ENCODE data around the gene KCNN2.
"Not testable (repeated sequence)": the region's sequence is repeated elsewhere in the genome, so short reads cannot be mapped to it uniquely, and the experiment has no call there.

Gene KCNN2

GRCh38 chr5:114417519-114417918 lies 55.6 kb downstream of the KCNN2 start:
- DNase-seq (ENCODE audit: low read depth, low spot score) = no peak
- no peak overlapping the region for H3K27ac ChIP-seq

GRCh38 chr5:114418176-114419066 lies 56.6 kb downstream of the KCNN2 start:
- no peak for DNase-seq (ENCODE audit: low read depth, low spot score)
- no peak overlapping the region for H3K27ac ChIP-seq

GRCh38 chr5:114419067-114419388 lies 57.2 kb downstream of the KCNN2 start:
- no peak for DNase-seq (ENCODE audit: low read depth, low spot score)
- no peak overlapping the region for H3K27ac ChIP-seq

GRCh38 chr5:114419959-114420358 lies 58.1 kb downstream of the KCNN2 start:
- DNase-seq (ENCODE audit: low read depth, low spot score) = no peak
- no peak overlapping the region for H3K27ac ChIP-seq

- no peak for DNase-seq (ENCODE audit: low read depth, low spot score)
- no peak overlapping the region for H3K27ac ChIP-seq
Observed at GRCh38 chr5:114427204-114427603, 65.3 kb downstream of the KCNN2 start.

GRCh38 chr5:114430532-114430931 lies 68.7 kb downstream of the KCNN2 start:
- H3K27ac ChIP-seq = no peak overlapping the region
- no peak for DNase-seq (ENCODE audit: low read depth, low spot score)

- H3K27ac ChIP-seq; DNase-seq (ENCODE audit: low read depth, low spot score): not testable (repeated sequence)
Observed at GRCh38 chr5:114432684-114433083, 70.8 kb downstream of the KCNN2 start.

- no peak for DNase-seq (ENCODE audit: low read depth, low spot score)
Observed at GRCh38 chr5:114434396-114435219, 72.7 kb downstream of the KCNN2 start.

GRCh38 chr5:114435220-114435481 lies 73.3 kb downstream of the KCNN2 start:
- no peak overlapping the region for H3K27ac ChIP-seq
- no peak for DNase-seq (ENCODE audit: low read depth, low spot score)

More at GRCh38 chr5:114434396-114435219, 72.7 kb downstream of the KCNN2 start:
- H3K27ac ChIP-seq = no peak overlapping the region

GRCh38 chr5:114435885-114436299 lies 74.0 kb downstream of the KCNN2 start:
- no peak overlapping the region for H3K27ac ChIP-seq

GRCh38 chr5:114437936-114438335 lies 76.1 kb downstream of the KCNN2 start:
- no peak overlapping the region for H3K27ac ChIP-seq
- DNase-seq (ENCODE audit: low read depth, low spot score) = no peak

More at GRCh38 chr5:114435885-114436299, 74.0 kb downstream of the KCNN2 start:
- no peak for DNase-seq (ENCODE audit: low read depth, low spot score)

GRCh38 chr5:114438471-114438870 lies 76.6 kb downstream of the KCNN2 start:
- no peak overlapping the region for H3K27ac ChIP-seq
- no peak for DNase-seq (ENCODE audit: low read depth, low spot score)

- no peak overlapping the region for H3K27ac ChIP-seq
- no peak for DNase-seq (ENCODE audit: low read depth, low spot score)
Observed at GRCh38 chr5:114447084-114447773, 85.4 kb downstream of the KCNN2 start.

GRCh38 chr5:114448481-114448880 lies 86.6 kb downstream of the KCNN2 start:
- DNase-seq (ENCODE audit: low read depth, low spot score) = no peak
- H3K27ac ChIP-seq = no peak overlapping the region

- no peak for DNase-seq (ENCODE audit: low read depth, low spot score)
- H3K27ac ChIP-seq = no peak overlapping the region
Observed at GRCh38 chr5:114449860-114450421, 88.1 kb downstream of the KCNN2 start.

GRCh38 chr5:114450437-114450836 lies 88.6 kb downstream of the KCNN2 start:
- no peak overlapping the region for H3K27ac ChIP-seq
- no peak for DNase-seq (ENCODE audit: low read depth, low spot score)

- no peak overlapping the region for H3K27ac ChIP-seq
- no peak for DNase-seq (ENCODE audit: low read depth, low spot score)
Observed at GRCh38 chr5:114458726-114459125, 96.9 kb downstream of the KCNN2 start.

GRCh38 chr5:114467171-114467570 lies 105.3 kb downstream of the KCNN2 start:
- no peak for DNase-seq (ENCODE audit: low read depth, low spot score)
- H3K27ac ChIP-seq = no peak overlapping the region

- no peak overlapping the region for H3K27ac ChIP-seq
- no peak for DNase-seq (ENCODE audit: low read depth, low spot score)
Observed at GRCh38 chr5:114467729-114468128, 105.9 kb downstream of the KCNN2 start.

- DNase-seq (ENCODE audit: low read depth, low spot score) = no peak
- no peak overlapping the region for H3K27ac ChIP-seq
Observed at GRCh38 chr5:114469372-114469771, 107.5 kb downstream of the KCNN2 start.

GRCh38 chr5:114471529-114471928 lies 109.7 kb downstream of the KCNN2 start:
- no peak for DNase-seq (ENCODE audit: low read depth, low spot score)

More at GRCh38 chr5:114471529-114471928, 109.7 kb downstream of the KCNN2 start:
- H3K27ac ChIP-seq = no peak overlapping the region
